ENCODE measurements around the gene CTXN1. TPM values are rescaled to one million over a fixed set of nuclear protein-coding genes. Genes with fewer than 3 reads are reported as not detected.

CTXN1 gene
- total and polyA plus RNA-seq, 3 donors from 2014 or later = 19.4 to 67.2 (median 40.1) TPM

DNA sequence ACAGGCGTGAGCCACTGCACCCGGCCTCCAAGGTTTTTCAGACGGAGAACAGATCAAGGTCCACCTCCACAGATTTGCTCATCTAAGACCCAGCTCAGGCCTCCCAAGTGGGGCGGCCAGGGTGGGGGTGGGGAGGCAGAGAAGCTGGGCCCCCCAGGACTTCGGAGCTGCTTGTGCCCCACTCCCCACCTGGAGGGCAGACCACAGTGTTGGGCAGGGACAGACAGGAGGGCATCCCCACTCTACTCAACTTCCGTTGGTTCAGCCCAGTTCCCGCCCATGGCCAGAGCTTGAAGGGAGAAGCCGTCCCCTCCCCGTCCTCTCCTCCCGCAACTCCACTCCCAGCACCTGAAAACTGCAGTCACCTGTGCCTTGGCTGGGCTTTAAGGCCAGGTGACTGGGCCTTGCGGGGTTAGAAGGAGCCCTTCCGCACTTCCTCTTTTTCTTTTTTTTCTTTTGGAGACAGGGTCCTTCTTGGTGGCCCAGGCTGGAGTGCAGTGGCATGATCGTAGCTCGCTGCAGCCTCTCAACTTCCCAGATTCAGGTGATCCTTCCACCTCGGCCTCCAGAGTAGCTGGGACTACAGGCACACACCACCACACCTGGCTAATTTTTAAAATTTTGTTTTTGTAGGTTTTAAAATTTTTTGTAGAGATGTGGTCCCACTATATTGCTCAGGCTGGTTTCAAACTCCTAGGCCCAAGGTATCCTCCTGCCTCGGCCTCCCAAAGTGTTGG lies 38.4 kb downstream of the CTXN1 start:
- DNase-seq = no peak
- H3K4me1 ChIP-seq = no peaks in the 10 kb centered on the region
- 59 to 67% methylated on average over 13 to 16 of the region's 16 CpGs for WGBS, 2 donors
- TF ChIP-seq, protein P1, sequence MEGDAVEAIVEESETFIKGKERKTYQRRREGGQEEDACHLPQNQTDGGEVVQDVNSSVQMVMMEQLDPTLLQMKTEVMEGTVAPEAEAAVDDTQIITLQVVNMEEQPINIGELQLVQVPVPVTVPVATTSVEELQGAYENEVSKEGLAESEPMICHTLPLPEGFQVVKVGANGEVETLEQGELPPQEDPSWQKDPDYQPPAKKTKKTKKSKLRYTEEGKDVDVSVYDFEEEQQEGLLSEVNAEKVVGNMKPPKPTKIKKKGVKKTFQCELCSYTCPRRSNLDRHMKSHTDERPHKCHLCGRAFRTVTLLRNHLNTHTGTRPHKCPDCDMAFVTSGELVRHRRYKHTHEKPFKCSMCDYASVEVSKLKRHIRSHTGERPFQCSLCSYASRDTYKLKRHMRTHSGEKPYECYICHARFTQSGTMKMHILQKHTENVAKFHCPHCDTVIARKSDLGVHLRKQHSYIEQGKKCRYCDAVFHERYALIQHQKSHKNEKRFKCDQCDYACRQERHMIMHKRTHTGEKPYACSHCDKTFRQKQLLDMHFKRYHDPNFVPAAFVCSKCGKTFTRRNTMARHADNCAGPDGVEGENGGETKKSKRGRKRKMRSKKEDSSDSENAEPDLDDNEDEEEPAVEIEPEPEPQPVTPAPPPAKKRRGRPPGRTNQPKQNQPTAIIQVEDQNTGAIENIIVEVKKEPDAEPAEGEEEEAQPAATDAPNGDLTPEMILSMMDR (IDR thresholded peaks at IDR 0.05) = no peak
- TF ChIP-seq POLR2A (IDR thresholded peaks at IDR 0.05) = no peak
- H3K4me3 ChIP-seq = no peak overlapping the region
- intact Hi-C loops (cut with DNase I; ENCODE audit: low total_unique reads) = no loop called here
- H3K27me3 ChIP-seq = no peaks in the 10 kb centered on the region
- H3K9me3 ChIP-seq = no peaks in the 10 kb centered on the region
- no peak overlapping the region for H3K27ac ChIP-seq
- H3K36me3 ChIP-seq (ENCODE audit: low read depth, missing control alignments) = no peaks in the 10 kb centered on the region

DNA sequence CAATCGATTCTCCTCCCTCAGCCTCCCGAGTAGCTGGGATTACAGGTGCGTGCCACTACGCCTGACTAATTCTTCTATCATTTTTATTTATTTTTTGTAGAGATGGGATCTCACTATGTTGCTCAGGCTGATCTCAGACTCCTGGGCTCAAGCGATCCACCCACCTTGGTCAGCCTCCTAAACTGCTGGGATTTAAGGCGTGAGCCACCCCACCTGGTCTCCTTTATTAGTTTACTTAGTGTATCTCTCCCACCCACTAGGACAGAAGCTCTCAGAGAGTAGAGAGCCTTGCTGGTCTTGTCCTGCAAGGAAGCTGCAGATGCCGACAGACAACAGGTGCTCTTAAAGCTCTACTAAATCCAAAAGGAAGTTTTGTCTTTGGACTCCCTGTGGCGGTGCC lies 40.1 kb downstream of the CTXN1 start:
- Histone ChIP-seq H3K36me3 (ENCODE audit: low read depth, missing control alignments) (no peaks in the 10 kb centered on the region), H3K4me3 (no peak overlapping the region), H3K4me1 (no peaks in the 10 kb centered on the region), H3K9me3 (no peaks in the 10 kb centered on the region), H3K27me3 (no peaks in the 10 kb centered on the region), H3K27ac (no peak overlapping the region)
- intact Hi-C loops (cut with DNase I; ENCODE audit: low total_unique reads) = no loop called here
- WGBS, 2 donors = 92 to 95% methylated on average over 8 of the region's 8 CpGs
- no peak for TF ChIP-seq POLR2A (IDR thresholded peaks at IDR 0.05)
- TF ChIP-seq, protein P1 (IDR thresholded peaks at IDR 0.05) = no peak
- DNase-seq = no peak

DNA sequence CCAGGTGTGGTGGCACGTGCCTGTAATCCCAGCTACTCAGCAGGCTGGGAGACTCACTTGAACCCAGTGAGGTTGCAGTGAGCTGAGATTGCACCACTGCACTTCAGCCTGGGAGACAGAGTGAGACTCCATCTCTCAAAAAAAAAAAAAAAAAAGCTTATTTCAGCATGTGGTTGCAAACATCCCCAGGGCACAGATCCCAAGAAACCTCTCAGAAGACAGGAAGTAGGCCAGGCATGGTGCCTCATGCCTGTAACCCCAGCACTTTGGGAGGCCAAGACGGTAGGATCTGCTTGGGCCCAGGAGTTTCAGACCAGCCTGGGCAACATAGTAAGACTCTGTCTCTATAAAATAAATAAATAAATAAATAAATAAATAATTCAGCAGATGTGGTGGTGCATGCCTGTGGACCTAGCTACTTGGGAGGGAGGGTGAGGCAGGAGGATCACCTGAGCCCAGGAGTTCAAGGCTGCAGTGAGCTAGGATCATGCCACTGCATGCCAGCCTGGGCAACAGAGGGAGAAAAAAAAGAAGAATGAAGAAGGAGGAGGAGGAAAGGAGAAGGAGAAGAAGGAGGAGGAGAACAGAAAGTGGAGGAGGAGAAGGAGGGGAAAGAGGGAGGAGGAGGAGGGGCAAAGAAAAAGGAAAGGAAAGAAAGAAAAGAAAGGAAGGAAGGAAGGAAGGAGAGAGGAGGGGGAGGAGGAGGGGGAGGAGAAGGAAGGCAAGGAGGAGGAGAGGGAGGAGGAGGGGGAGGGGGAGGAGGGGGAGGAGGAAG lies 42.0 kb downstream of the CTXN1 start:
- Histone ChIP-seq H3K27me3 (no peaks in the 10 kb centered on the region), H3K4me1 (no peaks in the 10 kb centered on the region), H3K4me3 (no peak overlapping the region), H3K27ac (no peak overlapping the region), H3K36me3 (ENCODE audit: low read depth, missing control alignments) (no peaks in the 10 kb centered on the region), H3K9me3 (no peaks in the 10 kb centered on the region)
- DNase-seq = no peak
- intact Hi-C loops (cut with DNase I; ENCODE audit: low total_unique reads) = no loop called here
- 80 to 81% methylated on average over 2 of the region's 2 CpGs for WGBS, 2 donors
- TF ChIP-seq, protein P1 (IDR thresholded peaks at IDR 0.05) = no peak

DNA sequence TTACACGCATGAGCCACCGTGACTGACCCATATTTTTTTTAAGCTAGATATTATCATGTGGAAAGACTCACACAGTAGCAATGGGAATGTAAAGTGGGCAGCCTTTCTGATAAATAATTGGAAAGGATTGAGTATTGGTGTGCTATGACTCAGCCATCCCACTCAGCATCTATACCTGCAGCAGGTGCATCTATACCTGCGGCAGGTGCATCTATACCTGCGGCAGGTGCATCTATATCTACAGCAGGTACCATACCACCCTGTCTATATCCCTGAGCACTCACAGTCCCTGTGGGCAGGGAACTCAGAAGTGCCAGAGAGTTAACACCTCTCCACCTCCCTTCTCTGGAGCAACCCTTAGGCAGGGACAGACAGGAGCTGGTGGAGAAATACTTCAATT lies 42.8 kb downstream of the CTXN1 start:
- H3K36me3 ChIP-seq (ENCODE audit: low read depth, missing control alignments) = no peaks in the 10 kb centered on the region
- no peaks in the 10 kb centered on the region for H3K4me1 ChIP-seq
- no peaks in the 10 kb centered on the region for H3K27me3 ChIP-seq
- H3K9me3 ChIP-seq = no peaks in the 10 kb centered on the region
- TF ChIP-seq POLR2A (IDR thresholded peaks at IDR 0.05) = no peak
- TF ChIP-seq, protein P1 (IDR thresholded peaks at IDR 0.05) = no peak
- no peak overlapping the region for H3K4me3 ChIP-seq
- WGBS, 2 donors = 87 to 91% methylated on average over 4 of the region's 4 CpGs
- H3K27ac ChIP-seq = no peak overlapping the region
- DNase-seq = no peak
- intact Hi-C loops (cut with DNase I; ENCODE audit: low total_unique reads) = no loop called here

All from testis (tissue), 3 donors.